ENCODE results near the gene KRT16.
"Not testable (repeated sequence)": the region's sequence is repeated elsewhere in the genome, so short reads cannot be mapped to it uniquely, and the experiment has no call there.

DNA sequence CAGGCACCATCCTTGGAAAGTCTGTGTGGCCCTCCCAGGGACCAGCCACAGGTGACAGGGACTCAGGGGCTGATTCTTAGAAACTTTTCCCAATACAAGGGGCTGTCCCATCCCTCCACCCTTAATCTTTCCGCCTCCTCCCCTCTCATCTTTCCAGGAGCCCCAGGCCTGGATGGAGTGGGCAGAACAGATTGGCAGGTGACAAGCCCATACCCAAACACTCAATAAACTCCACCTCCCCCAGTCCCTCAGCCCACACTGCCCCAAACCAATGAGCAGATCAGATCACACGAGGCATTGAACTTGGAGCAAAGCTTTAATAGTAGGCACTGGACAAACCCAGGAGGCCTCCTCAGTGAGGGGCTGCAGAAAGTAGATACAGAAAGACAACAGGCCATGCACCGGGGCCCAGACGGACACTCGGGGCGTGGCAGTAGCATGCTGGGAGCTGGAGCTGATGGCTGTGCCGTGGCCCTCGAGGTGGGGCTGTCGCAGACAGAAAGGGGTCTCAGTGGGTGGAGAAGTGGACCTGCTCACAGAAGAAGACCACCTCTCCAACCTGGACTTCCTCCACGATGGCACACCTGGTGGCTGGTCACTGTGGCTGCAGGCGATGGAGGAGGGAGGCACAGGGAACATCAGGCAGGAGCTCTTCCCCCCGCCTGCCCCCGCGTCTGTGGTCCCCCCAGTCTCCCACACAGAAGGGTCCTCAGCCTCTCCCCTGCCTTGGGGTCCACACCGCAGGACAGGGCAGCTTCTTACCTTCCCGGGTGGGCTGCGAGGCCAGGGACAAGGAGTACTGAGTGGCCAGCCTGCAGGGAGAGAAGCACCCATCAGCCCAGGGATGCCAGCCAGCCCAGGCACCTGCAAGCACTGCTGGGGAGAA, 13.7 kb upstream of the KRT16 start:
- TF ChIP-seq, protein P1, sequence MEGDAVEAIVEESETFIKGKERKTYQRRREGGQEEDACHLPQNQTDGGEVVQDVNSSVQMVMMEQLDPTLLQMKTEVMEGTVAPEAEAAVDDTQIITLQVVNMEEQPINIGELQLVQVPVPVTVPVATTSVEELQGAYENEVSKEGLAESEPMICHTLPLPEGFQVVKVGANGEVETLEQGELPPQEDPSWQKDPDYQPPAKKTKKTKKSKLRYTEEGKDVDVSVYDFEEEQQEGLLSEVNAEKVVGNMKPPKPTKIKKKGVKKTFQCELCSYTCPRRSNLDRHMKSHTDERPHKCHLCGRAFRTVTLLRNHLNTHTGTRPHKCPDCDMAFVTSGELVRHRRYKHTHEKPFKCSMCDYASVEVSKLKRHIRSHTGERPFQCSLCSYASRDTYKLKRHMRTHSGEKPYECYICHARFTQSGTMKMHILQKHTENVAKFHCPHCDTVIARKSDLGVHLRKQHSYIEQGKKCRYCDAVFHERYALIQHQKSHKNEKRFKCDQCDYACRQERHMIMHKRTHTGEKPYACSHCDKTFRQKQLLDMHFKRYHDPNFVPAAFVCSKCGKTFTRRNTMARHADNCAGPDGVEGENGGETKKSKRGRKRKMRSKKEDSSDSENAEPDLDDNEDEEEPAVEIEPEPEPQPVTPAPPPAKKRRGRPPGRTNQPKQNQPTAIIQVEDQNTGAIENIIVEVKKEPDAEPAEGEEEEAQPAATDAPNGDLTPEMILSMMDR (conservative IDR thresholded peaks at IDR 0.05): not testable (repeated sequence)
- TF ChIP-seq ZFX (IDR thresholded peaks at IDR 0.05): not testable (repeated sequence)
